Sciatic nerve (tissue), 2 donors: ENCODE results near the gene ATMIN. TPM values are rescaled to one million over a fixed set of nuclear protein-coding genes. Genes with fewer than 3 reads are reported as not detected.

Experiments used
- ATAC-seq: fragments of 200-7000 bp; cut with Tn5 transposase; one replicate; pipeline ENCODE4 v1.9.1; 2020; ENCODE audit warnings: mild to moderate bottlenecking, moderate library complexity
- DNase-seq: peaks from one replicate; pipeline ENCODE4 v3.0.0-alpha.2; 2020; ENCODE audit warnings: low spot score
- intact Hi-C: fragments of 100-400 bp; cut with DNase I; formaldehyde crosslinking; loops from one replicate; pipeline ENCODE4 v1.14.2; 2022
- total RNA-seq: library from RNA; stranded (reverse); fragmentation: NEBNext Ultra II Directional; extraction: Animal tissue kit (Norgen Biotek cat#: 25700); gene quantifications from one replicate; pipeline ENCODE4 v1.2.1, GENCODE V29; 2021
- donor health status: DM: no; HTN: no; CAD: no.
- donor health status: DM: no; HTN: no; CAD: no.

ATMIN gene
- total RNA-seq, 1 donor from 2014 or later = 27.9 TPM

GRCh38 chr16:81096715-81097208, 61.1 kb downstream of the ATMIN start:
- ATAC-seq = no peak
- intact Hi-C loops = no loop called here
- DNase-seq = no peak

Other genes starting within 250 kb of the ATMIN start
- gene CDYL2, start 231.2 kb upstream of the ATMIN start, total RNA-seq = 5.7 TPM
- 39.1 TPM for gene CMC2, start 29.0 kb upstream of the ATMIN start, total RNA-seq
- gene CENPN, start 28.6 kb upstream of the ATMIN start, total RNA-seq = 3.9 TPM
- gene C16orf46, start 41.4 kb downstream of the ATMIN start, total RNA-seq = 2.3 TPM
- gene GCSH, start 60.6 kb downstream of the ATMIN start, total RNA-seq = 27.8 TPM
- gene BCO1, start 202.8 kb downstream of the ATMIN start, total RNA-seq = not detected